Thyroid gland (tissue), 4 donors: ENCODE data around the gene PDE5A. TPM values are rescaled to one million over a fixed set of nuclear protein-coding genes. Genes with fewer than 3 reads are reported as not detected.

Experiments
- DNase-seq, 2 donors: peaks; one replicate each; pipeline ENCODE4 v3.0.0-alpha.2; 2019
- H3K27ac ChIP-seq, 3 donors: fragments of 200-600 bp; sonication (generic); 1 replicate in 2 of 3; 2 replicates in 1 of 3; pipeline ENCODE4 v1.5.1; 2016 to 2019; ENCODE audit warnings: mild to moderate bottlenecking in 1 of 3, moderate library complexity in 1 of 3
- H3K27me3 ChIP-seq: fragments of 200-600 bp; sonication (generic); one replicate; pipeline ENCODE4 v1.5.1; 2019
- H3K36me3 ChIP-seq, 2 donors: fragments of 200-600 bp; sonication (generic); one replicate each; pipeline ENCODE4 v1.5.1; 2016 to 2019
- H3K4me1 ChIP-seq, 2 donors: fragments of 200-600 bp; sonication (generic); one replicate each; pipeline ENCODE4 v1.5.1; 2017 to 2019
- H3K4me3 ChIP-seq, 3 donors: fragments of 200-600 bp; sonication (generic); replicated peaks in 1 of 3; 1 replicate in 2 of 3; 2 replicates in 1 of 3; pipeline ENCODE4 v1.5.1; 2016; ENCODE audit warnings: mild to moderate bottlenecking in 1 of 3
- H3K9me3 ChIP-seq: fragments of 200-600 bp; sonication (generic); one replicate; pipeline ENCODE4 v1.5.1; 2017
- POLR2A ChIP-seq, 2 donors: fragments of 450-650 bp; IDR thresholded peaks; one replicate each; pipeline ENCODE4 v1.6.1; 2017; ENCODE audit warnings: antibody characterized with exemption in 2 of 2, mild to moderate bottlenecking in 2 of 2, moderate library complexity in 1 of 2
- WGBS, 2 donors: methylation state at CpG; one replicate each; pipeline ENCODE4 v1.1.5; 2017; 5-methylcytosine and 5-hydroxymethylcytosine counted together
- intact Hi-C: fragments of 100-400 bp; cut with DNase I; formaldehyde crosslinking; loops from one replicate; pipeline ENCODE4 v1.15.1; 2023
- total RNA-seq, 4 donors: library from RNA; depleted of rRNA; stranded (reverse); fragments of >200 nt; gene quantifications; one replicate each; pipeline ENCODE4 v1.2.3, GENCODE V29; 2016
- TF ChIP-seq, protein P1 (sequence below), 6 experiments: fragments of 200-600 bp in 3 of 6; fragments of 450-650 bp in 3 of 6; sonication (generic) in 3 of 6; IDR thresholded peaks; one replicate each; pipeline ENCODE4 v1.5.1; 2016 to 2019; ENCODE audit warnings: antibody characterized with exemption in 6 of 6, mild to moderate bottlenecking in 2 of 6, inconsistent platforms in 1 of 6, moderate library complexity in 1 of 6

PDE5A gene
- total RNA-seq, 4 donors from 2014 or later: 20.9 to 74.0 (median 30.2) TPM

DNA sequence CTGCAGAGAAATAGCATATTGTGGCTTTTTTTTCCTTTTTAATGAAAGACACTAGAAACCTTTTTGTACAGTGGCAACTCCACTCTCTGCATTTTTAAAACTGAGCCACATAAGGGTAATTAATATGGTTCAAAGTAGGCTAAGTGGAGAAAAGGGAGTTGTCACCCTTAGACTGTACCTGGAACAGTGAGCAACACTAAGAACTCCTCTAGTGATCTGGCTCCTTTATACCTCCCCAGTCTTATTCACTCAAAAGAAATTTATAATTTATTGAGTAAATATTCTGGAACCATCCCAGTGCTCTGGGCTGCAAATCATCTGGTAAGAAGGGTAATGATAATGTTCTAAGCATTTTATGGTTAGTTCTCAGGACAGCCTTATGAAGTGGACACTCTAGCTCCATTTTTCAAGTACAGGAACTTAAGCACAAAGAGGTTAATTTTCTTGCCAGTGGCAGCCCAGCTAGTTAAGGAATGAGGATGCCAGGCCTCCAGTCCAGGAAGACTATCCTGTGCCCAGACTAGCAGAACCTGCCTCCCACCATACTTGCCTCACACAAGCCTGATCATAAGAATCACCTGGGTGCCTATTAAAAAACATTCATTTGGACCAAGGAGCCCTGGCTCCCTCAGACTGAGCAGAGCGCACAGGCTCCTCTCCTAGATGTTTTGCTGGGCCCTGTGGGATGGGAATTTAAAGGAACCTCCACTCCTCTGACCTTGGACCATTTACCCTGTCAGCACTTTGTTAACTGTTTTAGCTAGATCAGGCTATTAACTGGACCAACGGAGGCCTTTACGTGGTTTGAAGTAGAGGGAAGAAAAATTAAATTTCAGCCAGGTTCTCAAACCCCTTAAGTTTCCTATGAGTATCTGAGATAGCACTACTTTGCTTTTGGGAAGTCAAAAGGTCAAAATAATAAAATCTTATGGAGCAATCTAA, 102.6 kb downstream of the PDE5A start:
- intact Hi-C loops: no loop called here
- WGBS, 2 donors: 59 to 68% methylated on average over 3 of the region's 3 CpGs
- no peak for TF ChIP-seq POLR2A (IDR thresholded peaks at IDR 0.05)
- TF ChIP-seq, protein P1, sequence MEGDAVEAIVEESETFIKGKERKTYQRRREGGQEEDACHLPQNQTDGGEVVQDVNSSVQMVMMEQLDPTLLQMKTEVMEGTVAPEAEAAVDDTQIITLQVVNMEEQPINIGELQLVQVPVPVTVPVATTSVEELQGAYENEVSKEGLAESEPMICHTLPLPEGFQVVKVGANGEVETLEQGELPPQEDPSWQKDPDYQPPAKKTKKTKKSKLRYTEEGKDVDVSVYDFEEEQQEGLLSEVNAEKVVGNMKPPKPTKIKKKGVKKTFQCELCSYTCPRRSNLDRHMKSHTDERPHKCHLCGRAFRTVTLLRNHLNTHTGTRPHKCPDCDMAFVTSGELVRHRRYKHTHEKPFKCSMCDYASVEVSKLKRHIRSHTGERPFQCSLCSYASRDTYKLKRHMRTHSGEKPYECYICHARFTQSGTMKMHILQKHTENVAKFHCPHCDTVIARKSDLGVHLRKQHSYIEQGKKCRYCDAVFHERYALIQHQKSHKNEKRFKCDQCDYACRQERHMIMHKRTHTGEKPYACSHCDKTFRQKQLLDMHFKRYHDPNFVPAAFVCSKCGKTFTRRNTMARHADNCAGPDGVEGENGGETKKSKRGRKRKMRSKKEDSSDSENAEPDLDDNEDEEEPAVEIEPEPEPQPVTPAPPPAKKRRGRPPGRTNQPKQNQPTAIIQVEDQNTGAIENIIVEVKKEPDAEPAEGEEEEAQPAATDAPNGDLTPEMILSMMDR (IDR thresholded peaks at IDR 0.05): no peak
- Histone ChIP-seq H3K9me3 (no peaks in the 10 kb centered on the region), H3K4me3 (no peak overlapping the region), H3K27me3 (no peaks in the 10 kb centered on the region), H3K36me3 (no peaks in the 10 kb centered on the region), H3K27ac (no peak overlapping the region), H3K4me1 (no peaks in the 10 kb centered on the region)
- no peak for DNase-seq

DNA sequence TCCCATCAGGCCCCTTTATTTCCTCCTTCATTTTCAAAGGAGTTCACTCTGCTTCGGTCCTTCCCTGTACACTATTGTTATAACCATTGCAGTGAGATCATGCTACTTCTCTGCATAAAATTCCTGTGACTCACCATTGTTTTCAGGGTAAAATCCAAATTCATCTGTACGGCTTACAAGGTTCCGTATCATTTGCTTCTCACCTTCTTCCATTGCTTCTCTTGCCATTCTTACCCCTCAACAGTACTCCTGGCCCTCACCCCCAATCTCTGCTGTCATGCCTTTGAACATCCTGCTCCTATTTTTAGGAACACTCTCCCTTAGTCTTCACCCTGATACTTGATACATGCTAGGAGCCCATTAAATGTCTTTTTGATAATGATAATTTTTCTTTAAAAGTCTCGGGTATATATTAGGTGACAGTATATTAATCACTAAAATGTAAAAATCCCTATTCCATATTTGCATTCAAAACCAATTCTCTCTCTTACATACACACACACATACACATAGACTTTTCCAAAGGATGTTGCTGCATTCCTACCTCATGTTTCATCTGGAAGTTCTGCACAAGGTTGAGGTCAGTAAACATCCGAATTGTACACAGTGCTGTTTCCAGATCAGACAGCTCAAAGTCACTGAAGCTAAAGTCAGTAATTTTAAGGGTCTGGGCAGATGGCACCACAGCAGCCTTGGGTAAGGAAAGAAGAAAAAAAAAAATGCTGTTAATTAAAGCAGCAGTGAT, 103.4 kb downstream of the PDE5A start:
- 83 to 87% methylated on average over 5 of the region's 5 CpGs for WGBS, 2 donors
- H3K27ac ChIP-seq: no peak overlapping the region
- H3K27me3 ChIP-seq: no peaks in the 10 kb centered on the region
- no peak overlapping the region for H3K4me3 ChIP-seq
- H3K4me1 ChIP-seq: no peaks in the 10 kb centered on the region
- no peak for DNase-seq
- no peaks in the 10 kb centered on the region for H3K36me3 ChIP-seq
- no peaks in the 10 kb centered on the region for H3K9me3 ChIP-seq
- intact Hi-C loops: no loop called here
- no peak for TF ChIP-seq POLR2A (IDR thresholded peaks at IDR 0.05)
- TF ChIP-seq, protein P1 (IDR thresholded peaks at IDR 0.05): no peak

DNA sequence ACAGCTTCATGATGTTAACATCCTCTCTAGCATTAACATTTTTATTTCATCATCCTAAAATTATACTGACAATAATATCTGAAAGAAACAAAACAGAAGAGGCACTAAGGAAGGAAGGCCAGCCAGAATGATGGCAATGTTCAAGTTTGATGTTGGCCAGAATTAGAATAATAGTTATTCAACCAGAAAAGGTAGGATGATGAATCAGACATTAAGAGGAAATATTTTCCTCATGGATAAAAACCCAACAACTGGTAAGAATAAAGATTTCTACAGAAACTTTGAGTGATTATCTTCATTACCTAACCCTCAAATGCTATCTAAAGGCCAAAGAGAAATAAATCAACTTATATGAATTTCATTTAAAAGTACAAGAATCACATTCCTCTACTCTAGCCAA, 105.2 kb downstream of the PDE5A start:
- Histone ChIP-seq H3K9me3 (no peaks in the 10 kb centered on the region), H3K4me3 (no peak overlapping the region), H3K36me3 (no peaks in the 10 kb centered on the region), H3K27me3 (no peaks in the 10 kb centered on the region), H3K27ac (no peak overlapping the region), H3K4me1 (no peaks in the 10 kb centered on the region)
- no peak for DNase-seq
- intact Hi-C loops: no loop called here
- no peak for TF ChIP-seq POLR2A (IDR thresholded peaks at IDR 0.05)
- TF ChIP-seq, protein P1 (IDR thresholded peaks at IDR 0.05): no peak

DNA sequence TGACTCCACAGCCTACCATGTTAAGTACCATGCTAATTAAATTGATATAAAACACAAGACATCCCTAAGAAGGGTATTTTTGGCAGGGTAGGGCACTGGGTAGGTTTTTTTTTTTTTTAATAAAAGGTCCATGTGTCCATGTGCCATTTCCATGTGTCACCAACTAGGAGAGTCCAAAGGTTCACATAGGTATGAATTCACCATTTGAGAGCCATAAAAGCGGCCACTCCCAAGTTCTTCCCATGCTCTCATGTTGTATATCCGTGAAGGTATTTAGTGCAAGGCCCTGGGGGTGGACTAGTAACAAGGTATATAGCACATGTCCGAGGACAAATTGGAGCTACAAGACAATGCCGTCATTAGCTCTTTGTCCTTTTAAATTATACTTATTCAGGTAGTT, 107.3 kb downstream of the PDE5A start:
- Histone ChIP-seq H3K9me3 (no peaks in the 10 kb centered on the region), H3K27me3 (no peaks in the 10 kb centered on the region), H3K4me3 (no peak overlapping the region), H3K4me1 (no peaks in the 10 kb centered on the region), H3K27ac (no peak overlapping the region), H3K36me3 (no peaks in the 10 kb centered on the region)
- TF ChIP-seq, protein P1 (IDR thresholded peaks at IDR 0.05): no peak
- no peak for TF ChIP-seq POLR2A (IDR thresholded peaks at IDR 0.05)
- no peak for DNase-seq
- intact Hi-C loops: no loop called here
- 96 to 97% methylated on average over 4 of the region's 4 CpGs for WGBS, 2 donors
